Glomerular visceral epithelial cell (primary cell): ENCODE data around the gene DRD2.

Source experiments
- DNase-seq: peaks from one replicate; pipeline ENCODE4 v3.0.0-alpha.2; 2016; ENCODE audit errors: extremely low spot score

Gene DRD2

DNA sequence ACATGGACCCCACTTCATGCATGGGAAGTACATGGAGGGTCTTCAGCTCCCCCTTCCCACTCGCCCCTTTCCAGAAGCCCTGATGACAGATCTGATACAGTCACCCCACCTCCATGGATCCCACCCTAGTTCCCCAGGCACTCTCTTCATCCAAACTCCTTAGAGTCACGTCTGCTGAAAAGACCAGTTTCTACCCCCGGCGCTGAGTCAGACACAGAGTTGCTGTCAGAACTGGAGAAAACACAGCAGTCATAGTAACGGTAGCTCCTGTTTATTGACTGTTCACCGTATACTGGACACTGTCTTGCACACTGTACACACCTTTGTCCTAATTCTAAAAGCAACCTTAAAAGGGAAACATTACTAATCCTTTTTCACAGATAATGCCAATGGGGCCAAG, 29.1 kb downstream of the DRD2 start:
- DNase-seq = no peak

GRCh38 chr11:113444502-113445123, 30.6 kb downstream of the DRD2 start:
- DNase-seq = no peak

DNA sequence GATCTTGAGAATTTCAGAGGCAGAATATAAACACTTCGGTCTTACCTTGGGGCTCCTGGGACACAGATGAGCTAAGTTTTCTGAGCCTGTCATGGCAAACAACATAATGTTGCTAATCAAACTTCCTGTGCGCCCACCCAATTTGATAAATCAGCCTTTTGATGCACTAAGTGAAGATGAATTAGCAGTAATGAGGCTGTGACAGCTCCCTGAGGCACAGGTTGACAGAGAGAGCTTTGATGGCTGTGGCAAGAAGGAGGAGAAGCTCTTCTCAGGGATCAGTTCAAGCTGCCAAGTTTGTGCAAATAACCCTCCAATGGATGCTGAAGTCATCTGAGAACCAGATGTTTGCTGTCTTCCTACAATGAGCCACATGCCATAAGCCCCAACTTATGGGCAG, 34.4 kb downstream of the DRD2 start:
- DNase-seq = no peak

DNA sequence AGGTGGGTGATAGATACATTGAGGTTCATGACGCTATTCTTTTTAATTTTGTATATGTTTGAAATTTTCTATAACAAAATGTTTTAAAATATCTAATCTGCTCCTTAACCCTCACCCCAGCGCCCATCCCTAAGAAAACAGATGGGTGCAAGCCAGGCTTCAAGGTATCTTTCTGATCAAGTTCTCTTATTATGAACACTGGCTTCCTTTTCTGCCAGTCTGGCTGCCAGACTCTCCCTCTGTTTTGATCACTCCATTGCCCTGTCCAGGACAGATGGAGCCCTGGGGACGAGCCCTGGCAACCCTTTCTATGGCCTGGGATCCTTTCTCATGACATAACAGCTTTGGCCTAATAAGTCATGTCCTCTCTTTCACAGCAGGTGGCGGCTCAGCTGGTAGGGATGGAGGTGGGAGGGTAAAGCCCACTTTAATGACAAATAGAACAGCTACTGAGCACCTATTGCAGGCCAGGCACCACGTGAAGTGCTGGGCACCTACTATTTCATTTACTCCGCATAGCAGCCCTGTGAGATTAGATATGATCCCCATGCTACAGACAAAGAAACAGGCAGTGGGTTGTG, 38.4 kb downstream of the DRD2 start:
- no peak for DNase-seq

GRCh38 chr11:113435190-113435968, 39.8 kb downstream of the DRD2 start:
- no peak for DNase-seq

DNA sequence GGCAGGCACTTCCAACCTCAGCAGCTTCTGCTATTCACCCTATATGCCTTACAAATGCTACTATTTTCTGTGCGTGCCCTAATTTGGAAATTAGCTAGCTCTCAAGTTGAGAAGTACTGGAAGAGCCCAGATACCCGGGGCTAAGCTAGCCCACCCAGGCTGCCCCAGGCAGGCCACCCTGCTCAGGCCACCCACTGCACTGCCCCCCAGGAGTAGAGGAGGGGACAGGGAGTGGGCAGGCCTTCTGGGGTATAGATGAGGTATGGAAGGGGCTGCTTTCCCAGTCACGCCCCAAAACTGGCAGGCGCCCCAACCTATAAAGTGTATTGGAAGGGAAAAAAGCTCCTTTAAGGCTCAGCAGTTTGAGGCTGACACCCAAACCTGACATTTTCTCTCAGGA, 43.5 kb downstream of the DRD2 start:
- no peak for DNase-seq

- DNase-seq = no peak
Observed at GRCh38 chr11:113426686-113427085, 48.5 kb downstream of the DRD2 start.

DNA sequence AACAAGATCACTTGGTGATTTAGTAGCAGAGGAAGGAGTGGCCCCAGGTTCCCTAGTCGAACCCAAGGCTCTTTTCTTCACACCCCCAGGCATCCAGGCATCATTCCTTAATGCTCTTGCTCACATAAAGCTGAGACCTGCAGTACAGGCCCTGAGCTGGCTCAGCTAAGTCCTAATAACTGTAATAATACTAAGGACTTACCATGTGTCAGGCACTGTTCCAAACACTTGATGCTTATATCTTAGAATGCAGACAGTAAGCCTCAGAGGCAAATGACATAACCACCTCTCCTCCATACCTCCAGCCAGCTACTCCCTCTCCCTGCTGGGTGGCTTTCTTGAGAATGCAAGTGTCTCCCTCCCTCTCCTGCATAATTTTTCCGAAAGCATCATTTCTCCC, 54.4 kb downstream of the DRD2 start:
- no peak for DNase-seq

- DNase-seq = no peak
Observed at GRCh38 chr11:113419454-113420003, 55.7 kb downstream of the DRD2 start.

GRCh38 chr11:113417428-113417827, 57.8 kb downstream of the DRD2 start:
- no peak for DNase-seq

GRCh38 chr11:113415343-113415742, 59.9 kb downstream of the DRD2 start:
- no peak for DNase-seq

- no peak for DNase-seq
Observed at GRCh38 chr11:113412675-113413074, 62.5 kb downstream of the DRD2 start.

GRCh38 chr11:113411536-113411935, 63.7 kb downstream of the DRD2 start:
- no peak for DNase-seq

DNA sequence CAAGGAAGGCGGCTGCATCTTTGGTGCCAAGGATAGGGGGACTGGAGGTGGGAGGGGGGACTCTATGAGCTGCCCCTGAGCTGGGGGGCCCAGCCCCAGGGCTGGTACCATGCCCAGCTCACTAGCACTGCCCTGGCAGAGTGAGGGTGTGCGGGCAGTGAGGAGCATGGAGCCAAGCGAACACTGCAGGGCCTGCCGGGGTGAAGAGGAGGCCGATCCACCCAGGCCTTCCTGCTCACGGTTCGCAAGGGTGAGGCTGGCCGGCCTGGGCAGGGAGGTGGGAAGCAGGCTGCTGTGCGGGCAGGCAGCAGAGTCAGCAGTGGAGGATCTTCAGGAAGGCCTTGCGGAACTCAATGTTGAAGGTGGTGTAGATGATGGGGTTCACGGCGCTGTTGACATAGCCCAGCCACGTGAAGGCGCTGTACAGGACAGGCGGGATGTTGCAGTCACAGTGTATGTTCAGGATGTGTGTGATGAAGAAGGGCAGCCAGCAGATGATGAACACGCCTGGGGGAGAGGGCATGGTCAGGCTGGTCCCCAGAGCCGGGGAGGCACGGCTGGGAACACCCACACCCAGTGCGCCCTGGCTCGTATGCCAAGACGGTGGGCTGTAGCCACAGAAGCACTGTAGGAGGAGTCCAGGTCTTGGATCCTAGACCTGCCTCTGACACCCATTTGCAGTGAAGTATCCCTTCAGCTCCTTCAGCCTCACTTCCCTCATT, 64.6 kb downstream of the DRD2 start:
- DNase-seq = no peak

- no peak for DNase-seq
Observed at GRCh38 chr11:113409526-113409925, 65.7 kb downstream of the DRD2 start.

GRCh38 chr11:113408887-113409286, 66.3 kb downstream of the DRD2 start:
- no peak for DNase-seq

DNA sequence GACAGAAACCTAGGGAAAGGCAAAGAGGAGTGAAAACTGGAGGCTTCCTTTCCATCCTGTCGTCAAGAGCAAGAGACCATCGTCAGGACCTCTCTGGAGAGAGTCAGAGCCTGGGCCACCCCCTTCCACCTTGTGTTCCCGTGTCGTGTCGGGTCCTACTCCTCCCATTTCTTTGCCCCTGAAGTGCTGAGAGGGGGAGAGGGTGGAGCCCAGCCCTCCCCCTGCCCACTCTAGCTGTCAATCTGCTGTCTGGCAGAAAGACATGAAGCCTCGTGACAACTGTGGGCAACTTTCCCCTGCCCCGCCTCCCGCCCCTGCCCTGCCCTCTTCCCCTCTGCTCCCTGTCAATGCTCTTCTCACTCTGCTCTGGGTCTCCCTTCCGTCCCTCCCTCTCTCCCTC, 67.0 kb downstream of the DRD2 start:
- DNase-seq = no peak

DNA sequence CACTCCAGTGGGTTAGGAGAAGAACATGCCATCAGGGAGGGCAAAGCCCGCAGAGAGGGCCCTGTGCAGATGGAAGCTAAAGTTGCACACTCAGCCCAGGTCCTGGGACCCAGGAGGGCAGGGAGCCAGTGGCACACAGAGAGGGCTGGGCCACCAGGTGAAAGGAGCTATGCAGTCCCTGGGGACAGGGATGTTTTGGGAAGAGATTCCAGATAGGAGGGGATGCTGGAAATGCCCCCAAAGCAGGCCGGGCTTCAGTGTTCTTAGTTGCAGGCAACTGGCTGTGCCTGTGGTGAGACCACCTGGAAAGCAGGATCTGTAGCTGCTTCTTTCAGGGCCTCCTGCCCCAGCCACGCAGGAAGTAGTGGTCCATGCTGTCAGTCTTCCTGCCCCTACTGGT, 68.0 kb downstream of the DRD2 start:
- DNase-seq = no peak

DNA sequence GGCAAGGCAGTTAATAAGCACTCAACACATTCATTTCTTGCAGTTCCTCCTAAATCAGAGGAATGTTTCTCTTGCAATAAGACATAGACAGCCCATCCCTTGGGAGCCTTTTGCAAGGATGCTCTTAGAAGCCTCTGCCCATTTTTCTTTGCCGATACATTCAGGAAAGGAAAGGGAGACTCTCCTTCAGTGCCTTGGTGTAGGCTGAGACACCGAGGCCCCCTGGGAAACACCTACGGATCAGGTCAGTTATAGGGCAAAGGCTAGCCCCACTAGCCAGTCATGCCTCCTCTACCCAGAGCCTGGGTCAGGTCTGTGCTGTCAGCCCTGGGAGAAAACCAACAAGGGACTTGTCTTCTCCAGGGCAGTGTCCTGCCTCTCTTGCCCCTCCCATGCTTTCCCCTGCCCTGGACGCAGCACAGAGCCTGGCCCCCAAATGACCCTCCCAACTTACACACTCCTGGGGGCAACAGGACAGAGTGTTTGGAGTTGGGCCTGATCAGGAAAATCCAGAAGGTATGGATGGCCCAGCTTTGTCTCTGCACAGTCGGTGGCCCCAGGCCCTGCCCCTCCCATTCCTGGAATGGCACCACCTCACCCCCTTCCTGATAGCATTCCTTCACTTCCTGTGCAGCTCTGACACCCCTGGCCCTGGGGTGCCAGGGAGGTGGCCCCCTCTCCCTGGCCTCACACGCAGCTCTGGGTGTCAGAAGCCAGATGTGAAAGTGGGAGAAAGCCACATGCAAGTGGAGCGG, 69.3 kb downstream of the DRD2 start:
- no peak for DNase-seq

DNA sequence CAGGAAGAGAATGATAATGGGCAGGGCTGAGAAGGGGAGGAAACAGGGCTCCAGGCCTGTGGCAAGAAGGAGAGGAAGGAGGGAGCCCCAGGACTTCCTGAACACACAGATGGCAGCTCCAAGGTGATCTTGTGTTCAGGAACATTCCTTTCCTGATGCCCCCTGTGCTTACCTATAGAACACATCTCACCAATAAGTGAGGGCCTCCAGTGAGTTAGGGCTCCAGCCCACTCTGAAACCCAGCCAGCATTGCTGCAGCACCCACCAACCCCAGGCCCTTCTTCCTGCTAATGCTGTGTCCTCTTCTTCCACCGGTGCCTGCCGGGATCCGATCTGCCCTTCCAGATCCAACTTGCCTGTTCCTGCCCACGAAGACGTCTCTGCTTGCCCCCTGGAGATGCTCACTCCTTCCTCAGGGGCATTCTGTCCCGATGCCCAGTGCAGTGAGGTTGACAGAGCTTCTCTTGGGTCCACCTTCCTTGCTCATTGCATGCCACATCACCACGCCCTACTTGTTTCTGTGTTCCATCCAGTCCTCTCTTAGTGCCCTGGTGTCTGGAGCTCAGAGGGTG, 70.3 kb downstream of the DRD2 start:
- DNase-seq = no peak

- DNase-seq = peak; percentile 82
Observed at GRCh38 chr11:113401718-113402117, 73.5 kb downstream of the DRD2 start.
